Hematopoietic multipotent progenitor cell treated with erythropoietin and hydrocortisone succinate and interleukin-3 and kit ligand, for 15 days (in vitro differentiated cells): ENCODE measurements around the gene AUTS2.

Experiments used
- DNase-seq: peaks from one replicate; pipeline ENCODE4 v3.0.0-alpha.2; 2015; ENCODE audit warnings: low spot score

AUTS2 gene

GRCh38 chr7:70556761-70557160, 958.5 kb downstream of the AUTS2 start:
- no peak for DNase-seq

- DNase-seq = no peak
These were observed 959.1 kb downstream of the AUTS2 start for GRCh38 chr7:70557338-70557737.

- DNase-seq = no peak
These were observed 961.5 kb downstream of the AUTS2 start for GRCh38 chr7:70559815-70560214.

DNA sequence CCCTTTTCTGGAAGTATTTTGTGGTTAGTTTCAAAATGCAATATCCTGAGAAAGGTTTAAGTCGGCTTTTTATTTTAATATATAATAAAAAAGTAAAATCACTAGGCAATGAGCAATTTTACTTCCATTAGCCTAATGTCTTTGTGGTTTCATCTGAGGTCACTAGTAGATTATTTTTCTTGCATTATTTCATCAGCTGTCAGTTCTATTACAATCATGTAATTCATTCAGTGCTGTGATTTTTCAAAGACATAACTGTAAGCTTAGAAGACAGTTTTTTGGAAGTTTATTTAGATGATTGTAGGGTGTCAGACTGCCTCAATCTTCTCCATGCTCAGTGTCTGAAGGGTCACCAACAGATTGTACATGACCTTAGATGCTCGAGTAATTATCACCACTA, 965.7 kb downstream of the AUTS2 start:
- DNase-seq = no peak

DNA sequence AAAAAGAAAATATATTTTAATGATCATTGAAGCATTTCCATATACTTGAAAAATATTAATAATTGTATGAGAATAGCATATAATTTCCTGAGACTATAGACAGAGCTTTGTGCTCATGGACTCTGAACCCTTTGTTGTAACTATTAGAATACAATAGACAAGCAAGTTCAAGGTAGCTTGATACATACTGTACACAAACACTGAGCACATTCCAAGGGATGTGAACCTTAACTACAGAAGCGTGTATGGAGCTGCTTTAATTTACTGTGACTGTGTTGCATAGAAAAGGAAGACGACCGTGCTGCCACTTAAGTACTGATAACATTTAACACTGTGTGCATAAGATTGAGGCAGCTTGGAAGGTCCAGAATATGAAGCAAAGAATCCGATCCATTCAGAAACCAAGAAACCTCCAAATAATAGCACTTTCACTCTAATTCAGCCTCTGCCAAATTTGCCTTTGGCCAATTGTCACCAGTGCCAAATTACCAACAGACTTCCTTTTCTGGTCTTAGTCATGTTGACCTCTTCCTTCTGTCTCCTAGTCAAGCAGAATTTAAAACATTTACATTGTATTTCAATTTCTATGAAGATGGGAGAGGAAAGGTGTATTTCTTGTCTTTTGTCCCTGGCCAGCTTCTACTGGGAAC, 967.6 kb downstream of the AUTS2 start:
- no peak for DNase-seq

GRCh38 chr7:70566671-70567070, 968.4 kb downstream of the AUTS2 start:
- DNase-seq = no peak

DNA sequence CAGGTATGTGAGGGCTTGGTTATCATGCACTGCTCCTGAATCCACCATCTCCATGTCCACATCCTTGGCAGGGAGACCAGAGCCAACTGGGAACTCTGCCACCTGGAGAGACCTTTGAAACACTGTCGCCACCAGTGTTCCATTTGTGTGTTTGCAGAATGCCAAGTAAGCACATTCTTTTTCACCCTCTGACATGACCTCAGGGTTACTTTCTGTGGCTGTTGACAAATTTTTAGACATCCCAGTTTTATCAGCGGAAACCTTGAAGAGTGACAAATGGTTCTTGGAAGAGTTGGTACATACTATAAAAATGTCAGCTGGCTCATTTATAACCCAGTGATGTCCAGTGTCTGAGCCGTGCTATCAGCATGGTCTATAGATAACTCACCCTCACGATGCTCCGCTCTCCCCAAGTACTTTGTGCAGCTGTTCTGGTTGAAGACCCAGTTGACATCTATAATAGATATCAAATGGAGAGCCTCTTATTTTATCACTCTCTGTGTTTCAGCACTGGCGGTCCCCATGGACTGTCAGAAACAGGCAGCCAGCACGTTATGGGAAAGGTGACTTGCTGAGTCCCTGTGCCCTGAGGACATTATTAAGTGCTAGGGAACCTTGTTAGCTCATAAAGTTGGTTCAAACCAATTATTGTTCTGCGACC, 970.5 kb downstream of the AUTS2 start:
- DNase-seq = no peak

GRCh38 chr7:70569335-70569819, 971.1 kb downstream of the AUTS2 start:
- no peak for DNase-seq

GRCh38 chr7:70570029-70570428, 971.8 kb downstream of the AUTS2 start:
- DNase-seq = no peak

DNA sequence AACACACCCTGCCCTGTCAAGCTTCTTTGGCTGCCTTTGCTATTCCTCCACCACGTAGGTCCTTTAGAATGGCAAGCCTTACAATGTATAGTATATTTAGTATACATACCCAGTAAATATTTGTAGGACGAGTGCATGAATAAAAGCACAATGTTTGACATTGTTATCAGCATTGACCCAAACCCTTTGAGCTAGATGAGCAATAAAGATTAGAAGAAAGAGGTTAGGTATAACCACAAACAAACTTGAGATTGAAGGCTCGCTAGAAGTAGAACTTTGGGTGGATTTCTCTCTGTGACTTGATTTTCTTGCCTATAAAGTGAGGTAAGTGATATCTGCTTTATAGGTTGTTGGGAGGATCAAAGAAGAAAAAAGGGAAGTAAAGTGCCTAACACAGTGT, 972.7 kb downstream of the AUTS2 start:
- no peak for DNase-seq

DNA sequence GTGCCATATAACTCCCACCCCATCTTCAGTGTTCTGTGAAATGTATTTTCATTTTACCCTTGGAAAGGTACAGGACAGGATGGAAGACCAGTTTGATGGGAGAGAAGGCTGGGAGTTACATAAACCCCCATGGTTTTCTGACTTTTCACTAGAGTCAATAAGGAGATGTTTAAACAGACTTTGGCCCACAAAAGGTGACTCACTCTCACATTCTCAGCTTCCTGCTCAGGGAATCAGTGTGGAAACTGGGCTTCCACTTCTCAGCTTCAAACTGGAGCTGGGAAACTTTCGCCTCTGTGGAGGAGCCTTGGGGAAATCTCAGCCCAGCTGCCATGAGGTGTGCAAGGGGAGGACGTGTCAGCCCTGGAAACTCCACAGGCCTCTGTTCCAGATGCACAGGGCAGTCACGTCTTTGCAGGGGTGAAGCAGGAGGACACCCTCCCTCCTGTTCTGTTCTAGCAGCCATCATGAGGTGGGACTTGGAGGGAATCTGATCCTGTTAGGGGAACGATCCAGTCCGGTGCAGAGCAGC, 973.2 kb downstream of the AUTS2 start:
- DNase-seq = no peak

DNA sequence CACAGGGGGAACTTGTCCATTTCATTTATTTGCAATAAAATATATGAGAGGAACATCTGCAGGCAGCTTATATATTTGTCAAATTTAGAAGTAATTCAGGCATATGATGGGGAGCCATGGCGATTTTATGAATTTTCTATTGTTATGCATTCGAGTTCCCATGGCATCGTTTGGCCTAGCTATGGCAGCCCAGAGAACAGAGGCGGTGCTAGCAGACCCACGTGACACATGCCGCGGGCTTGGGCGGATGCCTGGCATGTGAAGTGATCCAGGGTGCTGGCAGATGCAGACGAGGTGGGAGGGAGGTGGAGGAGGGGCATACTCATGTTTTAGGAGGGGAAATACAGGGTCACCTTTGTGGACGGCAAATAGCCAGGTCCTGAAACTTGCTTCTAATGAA, 973.7 kb downstream of the AUTS2 start:
- DNase-seq = no peak

- no peak for DNase-seq
These were observed 974.3 kb downstream of the AUTS2 start for GRCh38 chr7:70572571-70572970.

GRCh38 chr7:70573071-70573661, 974.9 kb downstream of the AUTS2 start:
- no peak for DNase-seq

- DNase-seq = no peak
These were observed 975.4 kb downstream of the AUTS2 start for GRCh38 chr7:70573696-70574095.

DNA sequence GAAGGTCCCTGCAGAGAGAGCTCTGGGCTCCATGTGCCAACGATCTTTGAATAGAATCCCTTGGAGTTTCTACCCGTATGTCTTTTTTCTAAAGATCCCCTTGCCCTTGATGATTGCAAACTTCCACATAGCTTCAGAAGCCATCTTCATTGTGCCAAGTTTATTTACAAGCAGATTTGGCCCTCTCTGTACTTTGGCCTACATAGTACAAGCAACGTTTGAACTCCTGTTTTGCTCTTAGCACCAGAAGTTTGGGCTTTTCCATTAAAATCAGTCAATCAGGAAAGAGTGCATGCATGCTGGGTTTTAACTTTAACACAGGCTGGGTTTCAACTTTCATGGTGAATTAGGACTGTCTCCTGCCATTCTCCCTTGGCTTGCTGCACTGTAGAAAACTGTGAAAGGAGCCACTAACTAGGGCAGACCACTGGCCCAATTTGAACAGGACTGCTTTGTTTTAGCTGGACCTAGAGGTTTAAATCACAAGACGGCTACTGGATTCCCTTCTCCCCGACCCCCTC, 976.1 kb downstream of the AUTS2 start:
- no peak for DNase-seq

- DNase-seq = no peak
These were observed 976.9 kb downstream of the AUTS2 start for GRCh38 chr7:70574970-70575799.

GRCh38 chr7:70577078-70577477, 978.8 kb downstream of the AUTS2 start:
- no peak for DNase-seq

GRCh38 chr7:70578131-70578530, 979.9 kb downstream of the AUTS2 start:
- no peak for DNase-seq

DNA sequence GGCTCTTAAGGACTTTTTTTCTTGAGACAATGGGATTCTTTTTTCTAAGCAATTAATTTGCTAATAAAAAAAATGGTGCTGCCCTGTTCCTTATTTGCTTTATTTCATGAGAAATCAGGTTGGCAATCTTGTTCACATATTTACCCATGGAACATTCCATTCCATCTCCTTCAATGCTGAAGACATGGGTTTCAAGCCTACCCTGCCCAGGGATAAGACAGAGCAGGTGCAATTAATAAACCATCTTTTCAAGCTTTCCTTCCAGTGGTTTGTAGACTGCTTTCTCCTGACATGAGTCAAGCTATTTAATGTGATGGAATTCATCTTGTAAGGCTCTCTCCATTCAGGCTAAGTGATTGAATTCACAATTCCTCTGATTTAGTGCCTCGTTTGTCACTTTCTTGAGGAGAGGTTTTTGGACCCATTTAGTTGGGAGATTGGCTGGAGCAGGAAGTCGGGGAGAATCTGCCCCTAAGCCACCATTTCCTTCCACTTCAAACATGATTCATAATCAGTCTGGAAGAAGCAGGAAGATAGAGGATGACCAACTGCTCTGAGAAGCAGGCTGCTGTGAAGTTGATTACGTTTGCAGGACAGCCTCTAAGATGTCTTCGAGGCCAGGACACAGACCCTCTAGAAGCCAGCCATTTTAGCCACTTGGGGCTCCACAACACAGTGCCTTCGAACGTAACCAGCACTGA, 981.3 kb downstream of the AUTS2 start:
- no peak for DNase-seq

DNA sequence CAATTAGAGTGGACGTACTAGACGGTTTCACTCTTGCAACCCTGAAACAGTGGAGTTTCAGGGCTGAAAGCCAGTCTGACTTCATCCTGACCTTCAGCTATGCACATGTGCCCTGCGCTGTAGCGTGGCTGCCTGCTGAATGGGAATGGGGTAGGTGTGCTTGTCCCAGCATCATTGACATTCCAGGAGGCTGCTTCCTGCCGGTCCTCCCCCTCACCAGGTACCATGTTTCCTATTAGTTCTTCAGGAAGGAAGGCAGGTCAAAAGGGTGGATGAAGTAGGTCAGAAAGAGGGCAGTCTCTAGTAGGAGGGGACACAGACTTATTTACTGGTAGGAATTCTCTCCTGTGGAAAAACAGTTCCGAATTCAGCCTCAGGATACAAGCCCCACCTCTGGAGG, 981.9 kb downstream of the AUTS2 start:
- no peak for DNase-seq
